GM19438 (cell line): ENCODE results near the gene MICAL3.
"Not testable (repeated sequence)": the region's sequence is repeated elsewhere in the genome, so short reads cannot be mapped to it uniquely, and the experiment has no call there.

Experiments used
- ATAC-seq: cut with Tn5 transposase; IDR thresholded peaks from one replicate; pipeline ENCODE4 v1.9.1; 2021; ENCODE audit warnings: low read depth; ENCODE audit not compliant: unreplicated experiment

Gene MICAL3

GRCh38 chr22:18060646-18061620 lies 36.6 kb upstream of the MICAL3 start:
- ATAC-seq: no peak

- no peak for ATAC-seq
Observed at GRCh38 chr22:18059991-18060390, 35.6 kb upstream of the MICAL3 start.

DNA sequence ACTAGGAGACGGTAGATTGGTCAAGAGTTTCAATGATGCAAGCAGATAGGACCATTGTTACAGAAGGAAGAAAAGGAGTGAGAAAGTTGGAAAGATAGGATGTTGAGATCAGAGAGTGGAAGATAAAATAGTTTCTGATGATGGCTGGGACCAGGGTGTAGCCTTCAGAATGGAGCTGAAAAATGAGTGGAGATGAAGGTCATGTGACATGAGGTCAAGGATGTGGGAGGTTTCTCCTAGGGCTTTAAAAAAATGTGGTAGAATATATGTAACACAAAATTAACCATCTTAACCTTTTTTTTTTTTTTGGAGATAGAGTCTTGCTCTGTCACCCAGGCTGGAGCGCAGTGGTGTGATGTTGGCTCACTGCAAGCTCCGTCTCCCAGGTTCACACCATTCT lies 35.1 kb upstream of the MICAL3 start:
- ATAC-seq: no peak

- ATAC-seq: no peak
Observed at GRCh38 chr22:18059094-18059417, 34.7 kb upstream of the MICAL3 start.

DNA sequence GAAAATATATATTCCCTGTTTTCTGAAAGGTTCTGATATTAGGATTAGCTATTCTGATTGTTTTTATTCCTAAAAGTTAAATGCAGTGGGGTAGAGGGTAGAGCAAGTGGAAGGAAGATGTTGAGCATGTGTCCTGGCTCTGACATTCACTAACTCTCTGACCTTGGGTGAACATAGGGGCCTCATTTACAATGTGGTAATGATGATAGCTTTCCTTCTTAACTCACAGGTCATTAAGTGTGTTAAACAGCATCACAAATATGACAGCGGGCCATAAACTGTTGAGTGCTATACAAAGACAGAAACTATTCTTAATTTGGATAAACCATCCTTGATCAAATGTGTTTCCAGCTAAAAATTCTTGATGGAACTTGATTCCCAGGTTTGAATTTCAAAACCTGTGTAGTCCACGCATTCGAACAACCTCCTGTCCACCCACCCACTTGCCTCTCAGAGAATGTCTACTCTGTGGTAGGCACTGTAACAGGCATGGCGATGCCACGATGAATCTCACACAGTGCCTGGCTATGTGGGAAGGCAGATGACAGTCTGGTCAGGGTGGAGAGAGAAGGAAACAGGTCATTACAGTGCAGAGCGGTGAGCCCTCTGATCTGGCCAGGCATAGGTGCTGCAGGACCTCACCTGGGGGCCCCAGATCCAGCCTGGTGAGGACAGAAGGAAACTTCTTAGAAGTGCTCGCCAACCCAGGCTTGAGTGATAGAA lies 34.2 kb upstream of the MICAL3 start:
- no peak for ATAC-seq

GRCh38 chr22:18057568-18058209 lies 33.3 kb upstream of the MICAL3 start:
- no peak for ATAC-seq

GRCh38 chr22:18056807-18057474 lies 32.6 kb upstream of the MICAL3 start:
- ATAC-seq: peak; percentile 61

- ATAC-seq: no peak
Observed at GRCh38 chr22:18056161-18056666, 31.9 kb upstream of the MICAL3 start.

DNA sequence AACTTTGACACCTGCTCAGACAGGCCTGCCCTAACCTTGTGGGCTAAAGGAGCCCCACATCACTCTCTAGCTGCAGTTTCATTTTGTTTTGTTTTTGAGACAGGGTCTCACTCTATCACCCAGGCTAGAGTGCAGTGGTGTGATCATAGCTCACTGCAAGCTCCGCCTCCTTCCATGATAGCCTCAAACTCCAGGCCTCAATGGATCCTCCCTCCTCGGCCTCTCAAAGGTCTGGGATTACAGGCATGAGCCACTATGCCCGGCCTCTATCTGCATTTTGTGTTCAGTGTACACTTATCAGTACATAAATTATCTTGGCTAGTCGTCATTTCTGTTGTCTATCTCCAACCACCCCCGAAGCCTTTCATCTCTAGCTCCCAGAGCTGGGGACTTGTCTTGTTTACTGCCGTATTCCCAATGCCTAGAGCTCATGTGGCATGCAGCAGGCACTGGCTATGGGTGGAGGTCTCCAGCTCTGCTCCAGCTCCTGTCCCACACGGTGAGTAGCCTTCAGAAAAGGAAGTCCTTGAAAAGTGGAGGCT lies 31.3 kb upstream of the MICAL3 start:
- ATAC-seq: no peak

- ATAC-seq: not testable (repeated sequence)
Observed at GRCh38 chr22:18053216-18053946, 29.0 kb upstream of the MICAL3 start.

DNA sequence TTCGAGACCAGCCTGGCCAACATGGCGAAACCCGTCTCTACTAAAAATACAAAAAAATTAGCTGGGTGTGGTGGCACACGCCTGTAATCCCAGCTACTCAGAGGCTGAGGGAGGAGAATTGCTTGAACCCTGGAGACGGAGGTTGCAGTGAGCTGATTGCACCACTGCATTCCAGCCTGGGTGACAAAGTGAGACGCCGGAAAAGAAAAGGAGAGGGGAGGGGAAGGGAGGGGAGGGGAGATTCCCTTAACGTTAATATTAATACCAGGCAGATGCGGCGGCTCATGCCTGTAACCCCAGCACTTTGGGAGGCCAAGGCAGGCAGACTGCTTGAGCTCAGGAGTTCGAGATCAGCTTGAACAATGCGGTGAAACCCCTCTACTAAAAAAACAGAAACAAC lies 26.8 kb upstream of the MICAL3 start:
- not testable (repeated sequence) for ATAC-seq

- no peak for ATAC-seq
Observed at GRCh38 chr22:18050065-18050464, 25.7 kb upstream of the MICAL3 start.

DNA sequence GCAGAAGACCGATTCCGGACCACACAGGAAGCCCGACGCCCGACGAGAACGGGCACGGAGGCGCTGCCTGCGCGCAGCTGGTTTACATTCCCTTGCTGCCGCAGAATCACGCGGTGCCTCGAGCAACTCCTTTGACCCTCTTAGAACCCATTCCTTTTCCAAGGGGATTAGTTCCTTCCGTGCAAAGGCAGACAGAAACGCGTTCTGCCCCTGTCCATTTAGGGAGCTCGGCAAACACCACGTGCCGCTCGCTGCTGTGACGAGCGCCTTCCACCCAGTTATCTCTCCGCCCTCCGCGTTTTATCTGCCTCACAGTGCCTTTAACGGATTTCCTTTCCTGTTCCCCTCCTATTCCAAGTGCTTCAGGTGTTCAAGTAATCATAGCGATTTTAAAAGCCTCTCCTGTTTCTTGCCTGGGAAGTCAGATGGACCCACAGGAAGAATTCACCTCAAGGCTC lies 24.1 kb upstream of the MICAL3 start:
- no peak for ATAC-seq

- no peak for ATAC-seq
Observed at GRCh38 chr22:18048041-18048440, 23.7 kb upstream of the MICAL3 start.

- ATAC-seq: no peak
Observed at GRCh38 chr22:18045794-18046193, 21.4 kb upstream of the MICAL3 start.

DNA sequence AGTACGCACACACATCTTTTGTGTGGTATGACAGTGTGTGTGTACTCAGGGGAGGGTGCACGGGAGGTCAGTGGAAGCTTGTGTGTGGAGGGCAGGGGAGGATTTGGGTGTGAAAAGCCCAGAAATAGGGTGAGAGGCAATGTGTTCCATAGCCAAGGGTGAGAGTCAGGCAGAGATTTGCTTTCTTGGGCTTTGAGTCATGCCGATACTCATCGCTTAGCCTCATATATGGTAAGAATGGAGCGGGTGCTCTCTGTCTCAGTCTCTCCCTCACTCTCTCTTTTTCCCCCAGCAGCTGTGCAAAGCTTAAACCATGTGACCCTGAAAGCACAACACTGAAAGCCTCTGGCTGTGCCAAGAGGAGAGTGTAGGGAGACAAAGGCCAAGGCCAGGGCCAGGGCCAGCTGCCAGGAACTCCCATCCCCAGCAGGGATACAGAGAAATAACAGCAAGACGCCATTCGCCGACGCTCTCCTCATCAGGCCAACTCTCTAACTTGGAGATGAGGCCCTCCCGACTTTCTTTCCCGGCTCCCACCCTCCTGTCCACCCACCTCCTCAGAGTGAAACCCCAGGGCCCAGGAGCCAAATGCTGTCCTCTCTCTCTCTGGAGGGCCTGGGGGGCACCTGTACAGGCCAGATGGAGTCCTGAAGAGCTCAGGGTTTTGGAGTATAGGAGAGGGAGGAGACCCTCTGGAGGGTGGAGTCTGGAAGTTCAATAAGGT lies 20.3 kb upstream of the MICAL3 start:
- ATAC-seq: no peak

- ATAC-seq: no peak
Observed at GRCh38 chr22:18042685-18043084, 18.3 kb upstream of the MICAL3 start.

GRCh38 chr22:18040898-18041297 lies 16.5 kb upstream of the MICAL3 start:
- ATAC-seq: not testable (repeated sequence)

DNA sequence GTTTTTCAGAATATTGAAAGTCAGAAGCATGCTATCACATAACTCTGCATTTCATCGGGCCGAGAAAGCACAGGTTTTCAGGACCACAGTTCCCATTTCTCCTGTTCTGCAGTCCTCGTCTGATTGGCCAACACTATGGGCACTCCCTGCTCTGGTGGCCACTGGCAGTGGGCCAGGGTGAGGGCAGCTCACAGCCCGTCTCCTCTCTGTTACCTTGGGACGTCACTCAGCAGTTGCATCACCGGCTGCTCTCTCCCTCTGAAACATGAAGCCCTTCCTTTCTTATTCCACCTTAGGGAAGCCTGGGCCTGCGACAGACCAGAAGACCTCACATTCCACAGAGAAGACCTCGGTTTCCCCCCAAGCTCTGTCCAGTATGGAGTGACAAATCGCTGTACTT lies 11.4 kb upstream of the MICAL3 start:
- no peak for ATAC-seq
